CD4-positive, alpha-beta T cell (primary cell): ENCODE data around the gene MACROD2. TPM values are rescaled to one million over a fixed set of nuclear protein-coding genes. Genes with fewer than 3 reads are reported as not detected.

ENCODE experiments used
- ATAC-seq: fragments of 200-7000 bp; cut with Tn5 transposase; one replicate; pipeline ENCODE4 v1.10.0; 2022; ENCODE audit warnings: mild to moderate bottlenecking; ENCODE audit not compliant: poor library complexity
- CTCF ChIA-PET: fragments of 350-600 bp; sonication (Branson Sonifier 250); formaldehyde crosslinking; loops from one replicate; lab custom pipeline; 2021; ENCODE audit warnings: antibody characterized with exemption, inconsistent platforms; lab: Charles Lee
- POLR2A ChIA-PET: fragments of 350-600 bp; sonication (Branson Sonifier 250); formaldehyde crosslinking; loops from one replicate; lab custom pipeline; 2021; ENCODE audit warnings: antibody characterized with exemption, inconsistent platforms; lab: Charles Lee
- DNase-seq, 14 experiments: peaks; one replicate each; pipeline ENCODE4 v3.0.0-alpha.2; 2013 to 2020; ENCODE audit warnings: mixed read lengths in 2 of 14
- H3K27ac ChIP-seq, 2 donors: one replicate each; pipeline versions ENCODE4 v1.5.1 to v1.7.0; 2013; ENCODE audit warnings: low read length in 2 of 2, low read depth in 1 of 2, mild to moderate bottlenecking in 1 of 2
- H3K27me3 ChIP-seq, 2 experiments: 1 replicate in 1 of 2; 2 replicates in 1 of 2; pipeline versions ENCODE4 v1.6.1 to v1.7.0; 2013; ENCODE audit warnings: low read length in 2 of 2, control low read depth in 1 of 2, mild to moderate bottlenecking in 1 of 2, moderate library complexity in 1 of 2; ENCODE audit not compliant: insufficient read depth in 2 of 2, control insufficient read depth in 1 of 2
- H3K36me3 ChIP-seq: one replicate; pipeline ENCODE4 v1.6.1; 2013; ENCODE audit warnings: low read length, control low read depth; ENCODE audit not compliant: insufficient read depth
- H3K4me1 ChIP-seq: one replicate; pipeline ENCODE4 v1.6.1; 2013; ENCODE audit warnings: low read length, control low read depth; ENCODE audit not compliant: insufficient read depth
- H3K4me3 ChIP-seq: one replicate; pipeline ENCODE4 v1.5.1; 2013; ENCODE audit warnings: mild to moderate bottlenecking, low read length, moderate library complexity
- H3K9me3 ChIP-seq, 2 experiments: 1 replicate in 1 of 2; 2 replicates in 1 of 2; pipeline versions ENCODE4 v1.6.1 to v1.7.0; 2013; ENCODE audit warnings: low read length in 2 of 2, mild to moderate bottlenecking in 2 of 2, control low read depth in 1 of 2, moderate library complexity in 1 of 2; ENCODE audit not compliant: control insufficient read depth in 1 of 2, insufficient read depth in 1 of 2
- H3K27ac Mint-ChIP-seq: one replicate; pipeline ENCODE4 v1.8.0; 2020; ENCODE audit warnings: mixed read lengths
- H3K27me3 Mint-ChIP-seq: one replicate; pipeline ENCODE4 v1.8.0; 2021; ENCODE audit warnings: mixed read lengths
- H3K36me3 Mint-ChIP-seq: one replicate; pipeline ENCODE4 v1.8.0; 2021; ENCODE audit warnings: low read depth, mixed read lengths
- H3K4me1 Mint-ChIP-seq: one replicate; pipeline ENCODE4 v1.8.0; 2021; ENCODE audit warnings: low read depth, mixed read lengths
- H3K4me3 Mint-ChIP-seq: one replicate; pipeline ENCODE4 v1.8.0; 2020; ENCODE audit warnings: mild to moderate bottlenecking, mixed read lengths
- H3K9me3 Mint-ChIP-seq: one replicate; pipeline ENCODE4 v1.8.0; 2020; ENCODE audit warnings: mixed read lengths
- CTCF ChIP-seq: fragments of 200-600 bp; IDR thresholded peaks from one replicate; pipeline ENCODE4 v1.8.0; 2022; ENCODE audit warnings: antibody characterized with exemption, mild to moderate bottlenecking
- intact Hi-C, 2 experiments: fragments of 100-400 bp; cut with DNase I in 1 of 2; cut with micrococcal nuclease in 1 of 2; formaldehyde crosslinking; loops; one replicate each; pipeline versions ENCODE4 v1.15.1 to v1.9.0; 2023 to 2025; cut with DNase I, micrococcal nuclease
- total RNA-seq, 174 experiments: library from RNA in 2 of 174; stranded (reverse) in 2 of 174; gene quantifications; one replicate each; pipeline ENCODE4 v1.2.3 and lab custom pipeline; 2021 to 2026

The MACROD2 gene
- total RNA-seq, 2 experiments from 2014 or later = not detected

GRCh38 chr20:15784020-15784419, 1788.7 kb downstream of the MACROD2 start:
- CTCF ChIA-PET = no interaction called here
- Mint-ChIP-seq H3K4me3 (no peak overlapping the region), H3K9me3 (peaks cover 8% of the 10 kb centered on the region), H3K27me3 (no peaks in the 10 kb centered on the region), H3K27ac (no peak overlapping the region), H3K4me1 (no peaks in the 10 kb centered on the region), H3K36me3 (no peaks in the 10 kb centered on the region)
- no peak overlapping the region for H3K4me3 ChIP-seq
- no peaks in the 10 kb centered on the region for H3K36me3 ChIP-seq
- ATAC-seq (no peak), DNase-seq (no peak)
- TF ChIP-seq CTCF = no peak
- H3K27ac ChIP-seq = no peak overlapping the region
- H3K9me3 ChIP-seq = no peaks in the 10 kb centered on the region
- no peaks in the 10 kb centered on the region for H3K27me3 ChIP-seq
- H3K4me1 ChIP-seq = no peaks in the 10 kb centered on the region
- intact Hi-C loops = no loop called here
- POLR2A ChIA-PET = no interaction called here

DNA sequence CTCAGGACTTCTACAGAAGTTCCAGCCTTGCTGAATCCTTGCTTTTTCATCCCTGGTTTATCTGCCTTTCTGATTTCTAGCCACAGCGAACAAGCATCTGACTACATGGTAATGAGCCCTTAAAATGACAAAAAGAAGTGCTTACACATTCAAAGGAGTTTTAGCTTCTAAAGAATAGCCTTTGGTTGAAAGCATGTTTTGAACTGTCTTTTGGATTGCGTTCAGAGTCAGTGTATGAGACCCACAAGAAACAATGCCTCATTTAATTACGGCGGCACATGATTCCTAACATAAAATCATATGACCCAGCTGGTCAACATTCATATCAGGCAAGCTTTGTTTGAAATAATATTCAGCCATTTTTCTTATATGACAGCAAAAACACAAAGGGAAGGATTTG, 1793.8 kb downstream of the MACROD2 start:
- intact Hi-C loops = no loop called here
- ATAC-seq = no peak
- Mint-ChIP-seq H3K4me3 (no peak overlapping the region), H3K4me1 (no peaks in the 10 kb centered on the region), H3K27me3 (no peaks in the 10 kb centered on the region), H3K27ac (no peak overlapping the region), H3K36me3 (no peaks in the 10 kb centered on the region), H3K9me3 (peaks cover 2% of the 10 kb centered on the region)
- Histone ChIP-seq H3K4me1 (no peaks in the 10 kb centered on the region), H3K27ac (no peak overlapping the region), H3K9me3 (no peaks in the 10 kb centered on the region), H3K27me3 (no peaks in the 10 kb centered on the region), H3K36me3 (no peaks in the 10 kb centered on the region), H3K4me3 (no peak overlapping the region)
- TF ChIP-seq CTCF = no peak
- CTCF ChIA-PET = interaction anchor here (1.5 kb wide), 1 partner anchor 8 kb away, joined by 3 read pairs; no protein-coding TSS in a partner anchor
- POLR2A ChIA-PET = no interaction called here
- no peak for DNase-seq

DNA sequence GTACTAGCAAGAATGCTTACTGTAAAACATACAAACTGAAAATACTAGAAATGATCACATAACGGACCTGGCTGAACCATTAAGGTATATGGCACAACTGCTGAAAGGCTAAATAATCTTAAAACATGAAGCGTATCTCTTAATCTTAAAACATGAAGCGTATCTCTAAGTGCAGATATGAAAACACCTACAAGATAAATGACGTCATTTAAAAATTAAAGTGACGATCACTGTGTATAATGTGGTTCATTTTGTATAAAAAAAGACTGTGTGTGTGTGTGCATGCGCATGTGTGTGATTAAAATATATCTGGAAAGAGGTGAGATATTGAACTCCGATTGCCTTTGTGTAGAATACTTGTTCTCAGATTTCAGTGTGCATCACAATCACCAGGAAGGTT, 1797.5 kb downstream of the MACROD2 start:
- ChIA-PET CTCF (no interaction called here), POLR2A (no interaction called here)
- no peak for TF ChIP-seq CTCF
- Histone ChIP-seq H3K4me3 (no peak overlapping the region), H3K27ac (no peak overlapping the region), H3K36me3 (no peaks in the 10 kb centered on the region), H3K27me3 (no peaks in the 10 kb centered on the region), H3K9me3 (peaks cover 0 to 6% of the 10 kb centered on the region in 2 experiments), H3K4me1 (no peaks in the 10 kb centered on the region)
- no peak for DNase-seq
- Mint-ChIP-seq H3K4me3 (no peak overlapping the region), H3K27me3 (no peaks in the 10 kb centered on the region), H3K4me1 (no peaks in the 10 kb centered on the region), H3K27ac (no peak overlapping the region), H3K9me3 (no peaks in the 10 kb centered on the region), H3K36me3 (no peaks in the 10 kb centered on the region)
- intact Hi-C loops = no loop called here
- no peak for ATAC-seq
